Large intestine (tissue), 3 donors: Measurements from ENCODE around the gene STK32B. TPM values are rescaled to one million over a fixed set of nuclear protein-coding genes. Genes with fewer than 3 reads are reported as not detected.

Experiments
- DNase-seq, 2 donors: peaks; one replicate each; pipeline versions ENCODE4 v3.0.0 to v3.0.0-alpha.2; 2013
- H3K27ac ChIP-seq: one replicate; pipeline ENCODE4 v1.5.1; 2013; ENCODE audit warnings: low read length
- H3K27me3 ChIP-seq: 2 replicates; pipeline ENCODE4 v1.6.1; 2013; ENCODE audit warnings: low read length; ENCODE audit not compliant: control insufficient read depth, insufficient read depth
- H3K36me3 ChIP-seq: 2 replicates; pipeline ENCODE4 v1.6.1; 2013; ENCODE audit warnings: low read length; ENCODE audit not compliant: control insufficient read depth, insufficient read depth
- H3K4me1 ChIP-seq: one replicate; pipeline ENCODE4 v1.6.1; 2013; ENCODE audit warnings: low read length; ENCODE audit not compliant: control insufficient read depth, insufficient read depth
- H3K4me3 ChIP-seq: one replicate; pipeline ENCODE4 v1.5.1; 2013; ENCODE audit warnings: low read length
- H3K9me3 ChIP-seq: one replicate; pipeline ENCODE4 v1.6.1; 2013; ENCODE audit warnings: mild to moderate bottlenecking, low read depth, low read length, moderate library complexity; ENCODE audit not compliant: control insufficient read depth
- WGBS: methylation state at CpG from one replicate; pipeline ENCODE4 v1.1.5; 2013; ENCODE audit warnings: low lambda C conversion rate; ENCODE audit not compliant: insufficient coverage; 5-methylcytosine and 5-hydroxymethylcytosine counted together
- polyA plus RNA-seq: library from polyadenylated mRNA; unstranded; fragments of 120-200 nt; gene quantifications from one replicate; pipeline ENCODE4 v1.2.1, GENCODE V29; 2013

The STK32B gene
- polyA plus RNA-seq, 1 donor: 1.6 TPM

DNA sequence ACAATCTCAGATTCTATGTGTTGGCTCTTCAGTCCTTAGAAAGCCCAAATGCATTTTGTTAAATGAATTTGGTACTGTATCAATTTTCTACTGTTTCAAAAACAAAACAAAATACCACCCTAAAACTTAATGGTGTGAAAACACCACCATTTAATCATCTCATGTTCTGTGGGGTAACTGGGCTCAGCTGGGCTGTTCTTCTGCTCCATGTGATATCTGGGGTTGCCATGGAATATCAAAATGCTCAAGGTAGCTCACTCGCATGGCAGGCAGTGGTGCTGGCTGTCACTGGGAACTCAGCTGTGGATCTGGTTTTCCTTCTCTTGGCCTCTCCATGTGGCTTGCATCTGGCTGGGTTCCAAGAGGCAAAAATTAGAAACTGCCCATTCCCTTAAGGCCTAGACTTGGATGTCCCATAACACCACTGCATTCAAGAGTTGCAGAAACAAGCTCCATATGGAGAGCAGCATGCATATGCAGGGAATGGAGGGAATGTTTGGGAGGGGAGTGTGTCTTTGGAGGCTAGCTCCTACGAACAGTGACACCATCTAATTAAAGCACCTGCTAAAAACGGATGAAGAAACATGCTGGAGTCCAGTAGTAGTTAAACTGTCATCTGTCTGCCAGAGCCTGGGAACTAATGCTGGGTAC is 279.2 kb downstream of the STK32B start:
- WGBS: no CpG with 5 or more reads among the region's 3 CpGs
- H3K4me1 ChIP-seq: no peaks in the 10 kb centered on the region
- no peak for DNase-seq
- H3K9me3 ChIP-seq: no peaks in the 10 kb centered on the region
- no peaks in the 10 kb centered on the region for H3K27me3 ChIP-seq
- H3K27ac ChIP-seq: no peak overlapping the region
- no peak overlapping the region for H3K4me3 ChIP-seq
- H3K36me3 ChIP-seq: no peaks in the 10 kb centered on the region

DNA sequence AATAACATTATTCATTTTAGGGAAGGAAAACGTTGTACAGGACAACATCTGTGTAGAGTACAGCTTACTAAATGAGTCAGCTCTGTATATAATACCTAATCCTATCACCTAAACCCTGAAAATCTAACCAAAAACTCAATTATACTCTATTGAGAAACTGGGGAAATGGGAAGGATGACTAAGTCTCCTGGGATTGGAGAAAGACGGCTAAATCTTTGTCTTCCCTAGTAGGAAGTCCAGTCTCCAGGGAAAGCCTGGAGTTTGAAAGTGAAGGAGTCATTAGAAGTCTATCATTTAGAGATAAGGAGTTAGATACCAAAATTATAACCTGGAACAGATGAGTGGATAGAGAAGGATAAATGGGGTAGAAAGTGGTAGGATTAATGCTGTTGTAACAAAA is 286.5 kb downstream of the STK32B start:
- Histone ChIP-seq H3K4me3 (no peak overlapping the region), H3K4me1 (no peaks in the 10 kb centered on the region), H3K9me3 (no peaks in the 10 kb centered on the region), H3K27me3 (no peaks in the 10 kb centered on the region), H3K27ac (no peak overlapping the region), H3K36me3 (no peaks in the 10 kb centered on the region)
- WGBS: 67% methylated on average over 1 of the region's 2 CpGs
- DNase-seq: no peak

GRCh38 chr4:5338531-5338930 is 287.3 kb downstream of the STK32B start:
- WGBS: no CpG with 5 or more reads among the region's 1 CpG

GRCh38 chr4:5340991-5341451 is 289.7 kb downstream of the STK32B start:
- H3K27me3 ChIP-seq: no peaks in the 10 kb centered on the region
- H3K4me1 ChIP-seq: no peaks in the 10 kb centered on the region
- no peaks in the 10 kb centered on the region for H3K9me3 ChIP-seq
- H3K27ac ChIP-seq: no peak overlapping the region
- no peak overlapping the region for H3K4me3 ChIP-seq
- no peaks in the 10 kb centered on the region for H3K36me3 ChIP-seq
- WGBS: 83% methylated on average over 1 of the region's 6 CpGs
- DNase-seq: no peak

More at GRCh38 chr4:5338531-5338930, 287.3 kb downstream of the STK32B start:
- H3K27me3 ChIP-seq: no peaks in the 10 kb centered on the region
- H3K9me3 ChIP-seq: no peaks in the 10 kb centered on the region
- H3K36me3 ChIP-seq: no peaks in the 10 kb centered on the region
- no peak overlapping the region for H3K27ac ChIP-seq
- no peak overlapping the region for H3K4me3 ChIP-seq
- no peaks in the 10 kb centered on the region for H3K4me1 ChIP-seq
- DNase-seq: no peak

DNA sequence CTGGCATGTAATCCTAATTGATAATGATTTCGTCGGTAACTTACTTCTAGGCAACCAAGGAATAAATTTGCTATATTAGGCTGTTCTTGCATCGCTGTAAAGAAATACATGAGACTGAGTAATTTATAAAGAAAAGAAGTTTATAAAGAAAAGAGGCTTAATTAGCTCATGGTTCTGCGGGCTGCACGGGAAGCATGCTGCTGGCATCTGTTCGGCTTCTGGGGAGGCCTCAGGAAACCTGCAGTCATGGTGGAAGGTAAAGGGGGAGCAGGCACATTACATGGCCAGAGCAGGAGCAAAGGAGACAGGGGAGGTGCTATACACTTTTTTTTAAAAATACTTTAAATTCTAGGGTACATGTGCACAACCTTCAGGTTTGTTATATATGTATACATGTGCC is 290.2 kb downstream of the STK32B start:
- no peaks in the 10 kb centered on the region for H3K4me1 ChIP-seq
- no peak for DNase-seq
- no peak overlapping the region for H3K27ac ChIP-seq
- no peaks in the 10 kb centered on the region for H3K9me3 ChIP-seq
- H3K27me3 ChIP-seq: no peaks in the 10 kb centered on the region
- H3K36me3 ChIP-seq: no peaks in the 10 kb centered on the region
- H3K4me3 ChIP-seq: no peak overlapping the region
- 84% methylated on average over 5 of the region's 6 CpGs for WGBS

DNA sequence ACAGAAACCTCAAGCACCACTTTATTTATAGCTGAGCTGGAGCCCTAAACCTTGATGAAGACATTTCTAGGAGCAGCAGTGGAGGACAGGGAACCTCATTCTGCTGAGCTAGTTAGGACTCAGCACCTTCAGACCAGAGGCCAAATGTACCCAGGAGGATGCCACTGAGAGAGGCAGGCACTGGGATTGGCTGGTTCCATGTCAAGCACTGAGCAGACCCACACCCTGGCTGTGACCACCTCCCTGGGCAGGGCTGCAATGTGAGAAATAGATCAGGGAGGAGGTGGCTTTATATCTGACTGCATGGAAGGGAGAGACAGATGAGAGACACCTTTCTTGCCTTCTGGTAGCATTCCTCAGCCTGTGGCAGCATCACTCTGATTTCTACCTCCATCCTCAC is 304.6 kb downstream of the STK32B start:
- no peaks in the 10 kb centered on the region for H3K36me3 ChIP-seq
- no peaks in the 10 kb centered on the region for H3K27me3 ChIP-seq
- DNase-seq: no peak
- no peaks in the 10 kb centered on the region for H3K9me3 ChIP-seq
- H3K4me1 ChIP-seq: no peaks in the 10 kb centered on the region
- no peak overlapping the region for H3K4me3 ChIP-seq
- no peak overlapping the region for H3K27ac ChIP-seq

DNA sequence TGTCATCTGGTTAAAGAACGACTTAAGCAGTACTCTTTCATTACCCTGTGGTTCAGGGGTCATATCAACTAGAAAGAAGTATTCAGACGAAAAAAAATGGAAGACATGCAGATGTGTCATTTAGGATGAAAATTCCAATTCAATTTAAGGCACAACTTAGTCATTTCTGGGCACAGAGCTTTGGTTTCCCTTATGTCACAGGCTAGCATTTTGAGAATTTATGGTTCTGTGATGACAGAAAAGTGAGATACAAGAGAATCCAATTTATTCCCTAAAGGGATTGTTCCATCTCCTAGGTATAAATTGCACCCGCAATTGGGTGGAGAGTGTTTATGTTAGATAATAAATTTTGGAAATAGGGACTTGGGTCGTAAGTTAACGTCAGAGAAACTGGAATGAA is 306.6 kb downstream of the STK32B start:
- Histone ChIP-seq H3K4me3 (no peak overlapping the region), H3K36me3 (no peaks in the 10 kb centered on the region), H3K27ac (no peak overlapping the region), H3K27me3 (no peaks in the 10 kb centered on the region), H3K4me1 (no peaks in the 10 kb centered on the region), H3K9me3 (no peaks in the 10 kb centered on the region)
- WGBS: 62% methylated on average over 4 of the region's 5 CpGs
- no peak for DNase-seq

GRCh38 chr4:5361968-5362367 is 310.7 kb downstream of the STK32B start:
- H3K9me3 ChIP-seq: no peaks in the 10 kb centered on the region
- no peak overlapping the region for H3K4me3 ChIP-seq
- no peak for DNase-seq
- no peak overlapping the region for H3K27ac ChIP-seq
- H3K27me3 ChIP-seq: no peaks in the 10 kb centered on the region
- 78% methylated on average over 1 of the region's 5 CpGs for WGBS
- no peaks in the 10 kb centered on the region for H3K36me3 ChIP-seq
- H3K4me1 ChIP-seq: no peaks in the 10 kb centered on the region

- no peaks in the 10 kb centered on the region for H3K4me1 ChIP-seq
- no CpG with 5 or more reads among the region's 3 CpGs for WGBS
- H3K36me3 ChIP-seq: no peaks in the 10 kb centered on the region
- no peak overlapping the region for H3K4me3 ChIP-seq
- H3K27me3 ChIP-seq: no peaks in the 10 kb centered on the region
- no peak overlapping the region for H3K27ac ChIP-seq
- DNase-seq: no peak
- H3K9me3 ChIP-seq: no peaks in the 10 kb centered on the region
Measured at GRCh38 chr4:5364406-5364805, 313.1 kb downstream of the STK32B start.

DNA sequence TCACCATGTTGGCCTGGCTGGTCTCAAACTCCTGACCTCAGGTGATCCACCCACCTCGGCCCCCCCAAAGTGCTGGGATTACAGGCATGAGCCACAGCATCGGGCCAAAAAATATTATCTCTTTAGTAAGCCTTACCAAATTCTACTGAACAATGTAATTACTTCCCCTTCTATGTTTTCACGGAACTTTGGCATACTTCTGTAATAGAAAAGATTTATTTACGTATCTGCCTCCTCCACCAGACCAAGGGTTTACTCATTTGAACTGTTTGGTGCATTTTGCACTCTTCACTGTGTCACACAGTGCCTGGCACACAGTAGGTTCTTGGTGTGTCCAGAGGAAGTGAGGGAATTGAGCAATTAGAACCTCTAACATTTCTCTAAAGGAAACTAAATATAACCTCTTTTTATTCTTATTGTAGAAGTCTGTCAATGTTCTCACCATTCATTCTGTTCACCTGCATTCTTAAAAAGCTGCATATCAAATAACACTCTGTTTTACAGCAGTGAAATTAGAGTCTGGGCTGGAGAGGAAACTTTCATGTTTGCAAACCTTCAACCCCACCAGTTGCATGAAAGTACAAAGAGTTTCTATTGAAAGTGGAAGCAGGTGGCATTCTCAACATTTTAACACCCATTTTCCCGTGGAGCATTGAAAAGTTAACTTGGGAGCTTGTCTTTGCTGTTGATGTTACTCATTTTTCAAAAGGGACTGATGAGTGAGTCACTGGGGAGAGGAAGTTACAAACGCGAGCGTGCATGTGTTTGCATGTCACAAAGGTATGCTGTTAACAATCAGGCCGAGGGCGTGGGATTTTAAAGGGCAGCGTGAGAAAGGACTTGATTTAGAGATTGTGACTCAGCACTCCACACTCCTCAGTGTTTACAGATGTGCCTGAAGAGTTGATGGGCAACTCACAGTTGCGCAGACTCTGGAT is 314.1 kb downstream of the STK32B start:
- Histone ChIP-seq H3K36me3 (no peaks in the 10 kb centered on the region), H3K4me3 (no peak overlapping the region), H3K4me1 (no peaks in the 10 kb centered on the region), H3K27me3 (no peaks in the 10 kb centered on the region), H3K9me3 (no peaks in the 10 kb centered on the region), H3K27ac (no peak overlapping the region)
- no CpG with 5 or more reads among the region's 12 CpGs for WGBS
- no peak for DNase-seq
